HEK293 (cell line): ENCODE results near the gene FIGNL2.

Experiments
- CTCF ChIA-PET: fragments of 350-600 bp; formaldehyde crosslinking; extraction: SDS; loops from one replicate; lab custom pipeline; 2021; ENCODE audit warnings: antibody characterized with exemption; lab: Yijun Ruan, JAX
- POLR2A ChIA-PET: fragments of 300-600 bp; formaldehyde crosslinking; extraction: SDS; loops from one replicate; lab custom pipeline; 2020; ENCODE audit warnings: antibody characterized with exemption, inconsistent platforms; lab: Yijun Ruan, JAX
- H3K27ac ChIP-seq: fragments of 200-500 bp; sonication (Bioruptor generic); 2 replicates; pipeline ENCODE4 v1.5.1; 2014; ENCODE audit warnings: low read depth, low read length, control low read depth, inconsistent platforms; ENCODE audit errors: extremely low read depth
- H3K36me3 ChIP-seq, 2 experiments: fragments of 200-500 bp in 1 of 2; sonication (Bioruptor generic) in 1 of 2; 1 replicate in 1 of 2; 2 replicates in 1 of 2; pipeline ENCODE4 v1.5.1; 2014 to 2017; ENCODE audit warnings: inconsistent platforms in 2 of 2, low read length in 2 of 2; ENCODE audit not compliant: control insufficient read depth in 2 of 2, insufficient read depth in 1 of 2
- H3K4me1 ChIP-seq: fragments of 200-500 bp; sonication (Bioruptor generic); 2 replicates; pipeline ENCODE4 v1.5.1; 2014; ENCODE audit warnings: mild to moderate bottlenecking, low read length, inconsistent platforms; ENCODE audit not compliant: control insufficient read depth, insufficient read depth
- H3K4me3 ChIP-seq: 2 replicates; pipeline ENCODE4 v1.5.1; 2011; ENCODE audit warnings: low read depth, mild to moderate bottlenecking, control low read depth, low read length, moderate library complexity
- H3K9me3 ChIP-seq: fragments of 200-500 bp; sonication (Bioruptor generic); 2 replicates; pipeline ENCODE4 v1.5.1; 2014; ENCODE audit warnings: low read depth, low read length, inconsistent platforms; ENCODE audit not compliant: control insufficient read depth, insufficient read depth
- KLF17 ChIP-seq: fragments of 450-650 bp; formaldehyde crosslinking; IDR thresholded peaks from 2 replicates; pipeline ENCODE4 v1.5.1; 2016; ENCODE audit warnings: missing biosample characterization, missing genetic modification characterization
- MEIS1 ChIP-seq: sonication (generic); formaldehyde crosslinking; IDR thresholded peaks from 2 replicates; pipeline ENCODE4 v1.8.1; 2022; ENCODE audit warnings: missing genetic modification reagents, mild to moderate bottlenecking, borderline replicate concordance
- PRDM6 ChIP-seq: fragments of 450-650 bp; formaldehyde crosslinking; IDR thresholded peaks from 2 replicates; pipeline ENCODE4 v1.5.1; 2017; ENCODE audit warnings: missing biosample characterization, missing genetic modification characterization
- TSHZ1 ChIP-seq: fragments of 450-650 bp; formaldehyde crosslinking; IDR thresholded peaks from 2 replicates; pipeline ENCODE4 v1.5.1; 2016; ENCODE audit warnings: missing biosample characterization, missing genetic modification characterization, borderline replicate concordance
- ZBTB1 ChIP-seq: fragments of 450-650 bp; formaldehyde crosslinking; IDR thresholded peaks from 2 replicates; pipeline ENCODE4 v1.5.1; 2016; ENCODE audit warnings: missing biosample characterization, missing genetic modification characterization
- ZBTB7A ChIP-seq: fragments of 450-650 bp; formaldehyde crosslinking; IDR thresholded peaks from 2 replicates; pipeline ENCODE4 v1.5.1; 2016; ENCODE audit warnings: low read depth, missing biosample characterization, missing genetic modification characterization
- ZFP37 ChIP-seq: fragments of 450-650 bp; formaldehyde crosslinking; IDR thresholded peaks from 2 replicates; pipeline ENCODE4 v1.5.1; 2016; ENCODE audit warnings: missing biosample characterization, missing genetic modification characterization
- ZNF146 ChIP-seq: fragments of 450-650 bp; formaldehyde crosslinking; IDR thresholded peaks from 2 replicates; pipeline ENCODE4 v1.5.1; 2016; ENCODE audit warnings: missing biosample characterization, missing genetic modification characterization
- ZNF169 ChIP-seq: fragments of 450-650 bp; formaldehyde crosslinking; IDR thresholded peaks from 2 replicates; pipeline ENCODE4 v1.5.1; 2016; ENCODE audit warnings: missing biosample characterization, missing genetic modification characterization
- ZNF175 ChIP-seq: fragments of 450-650 bp; formaldehyde crosslinking; IDR thresholded peaks from 2 replicates; pipeline ENCODE4 v1.5.1; 2016; ENCODE audit warnings: missing biosample characterization, missing genetic modification characterization
- ZNF26 ChIP-seq: fragments of 450-650 bp; formaldehyde crosslinking; IDR thresholded peaks from 2 replicates; pipeline ENCODE4 v1.5.1; 2016; ENCODE audit warnings: missing biosample characterization, missing genetic modification characterization
- ZNF529 ChIP-seq: fragments of 450-650 bp; formaldehyde crosslinking; IDR thresholded peaks from 2 replicates; pipeline ENCODE4 v1.5.1; 2017; ENCODE audit warnings: missing genetic modification characterization, missing biosample characterization; ENCODE audit not compliant: insufficient replicate concordance
- ZNF626 ChIP-seq: fragments of 450-650 bp; sonication (Bioruptor Pico); formaldehyde crosslinking; IDR thresholded peaks from 2 replicates; pipeline ENCODE4 v1.5.1; 2018; ENCODE audit warnings: missing biosample characterization, missing genetic modification characterization, inconsistent platforms
- ZNF654 ChIP-seq: fragments of 450-650 bp; formaldehyde crosslinking; IDR thresholded peaks from 2 replicates; pipeline ENCODE4 v1.5.1; 2016; ENCODE audit warnings: low read depth, missing biosample characterization, missing genetic modification characterization
- ZSCAN16 ChIP-seq: fragments of 450-650 bp; formaldehyde crosslinking; IDR thresholded peaks from 2 replicates; pipeline ENCODE4 v1.5.1; 2016; ENCODE audit warnings: missing biosample characterization, missing genetic modification characterization
- ZSCAN23 ChIP-seq: fragments of 450-650 bp; formaldehyde crosslinking; IDR thresholded peaks from 2 replicates; pipeline ENCODE4 v1.5.1; 2016; ENCODE audit warnings: missing biosample characterization, missing genetic modification characterization
- TF ChIP-seq, protein P1 (sequence below): fragments of 450-650 bp; formaldehyde crosslinking; IDR thresholded peaks from 2 replicates; pipeline ENCODE4 v1.5.1; 2016; ENCODE audit warnings: missing biosample characterization, missing genetic modification characterization

Gene FIGNL2

DNA sequence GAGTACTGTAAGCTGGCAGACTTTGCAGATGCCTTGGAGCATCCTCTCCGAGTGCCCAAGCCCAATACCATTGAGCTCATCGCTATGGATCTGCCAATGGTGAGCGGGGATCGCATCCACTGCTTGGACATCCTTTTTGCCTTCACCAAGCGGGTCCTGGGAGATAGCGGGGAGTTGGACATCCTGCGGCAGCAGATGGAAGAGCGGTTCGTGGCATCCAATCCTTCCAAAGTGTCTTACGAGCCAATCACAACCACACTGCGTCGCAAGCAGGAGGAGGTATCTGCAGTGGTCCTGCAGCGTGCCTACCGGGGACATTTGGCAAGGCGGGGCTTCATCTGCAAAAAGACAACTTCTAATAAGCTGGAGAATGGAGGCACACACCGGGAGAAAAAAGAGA lies 41.6 kb downstream of the FIGNL2 start:
- Histone ChIP-seq H3K27ac (no peak overlapping the region), H3K4me1 (no peaks in the 10 kb centered on the region), H3K36me3 (no peaks in the 10 kb centered on the region), H3K4me3 (no peak overlapping the region)
- TF ChIP-seq ZNF26 (tag by site-specific recombination) (no peak), ZNF169 (tag by site-specific recombination) (no peak), ZNF146 (tag by site-specific recombination) (no peak), ZBTB7A (tag by site-specific recombination) (no peak), KLF17 (tag by site-specific recombination) (no peak), ZSCAN23 (tag by site-specific recombination) (no peak), ZNF654 (tag by site-specific recombination) (no peak), TSHZ1 (tag by site-specific recombination) (no peak), ZNF529 (no peak), ZFP37 (tag by site-specific recombination) (no peak), ZNF626 (no peak), ZSCAN16 (no peak), ZNF175 (tag by site-specific recombination) (no peak)
- TF ChIP-seq, all 188 proteins: peak for 0
- ChIA-PET CTCF (no interaction called here), POLR2A (no interaction called here)
- H3K9me3 ChIP-seq = no peaks in the 10 kb centered on the region

GRCh38 chr12:51801027-51801426 lies 47.5 kb downstream of the FIGNL2 start:
- no peaks in the 10 kb centered on the region for H3K36me3 ChIP-seq
- no peak overlapping the region for H3K4me3 ChIP-seq
- ChIA-PET CTCF (interaction anchor here (0.6 to 1.8 kb wide), 2 partner anchors 14 to 77 kb away, joined by 3 to 4 read pairs; a partner anchor contains a TSS), POLR2A (no interaction called here)
- no peak overlapping the region for H3K27ac ChIP-seq
- no peaks in the 10 kb centered on the region for H3K4me1 ChIP-seq
- H3K9me3 ChIP-seq = no peaks in the 10 kb centered on the region
- TF ChIP-seq PRDM6 (tag by site-specific recombination) (no peak), MEIS1 (CRISPR knock-in tag) (no peak), ZBTB1 (no peak)
- TF ChIP-seq, protein P1, sequence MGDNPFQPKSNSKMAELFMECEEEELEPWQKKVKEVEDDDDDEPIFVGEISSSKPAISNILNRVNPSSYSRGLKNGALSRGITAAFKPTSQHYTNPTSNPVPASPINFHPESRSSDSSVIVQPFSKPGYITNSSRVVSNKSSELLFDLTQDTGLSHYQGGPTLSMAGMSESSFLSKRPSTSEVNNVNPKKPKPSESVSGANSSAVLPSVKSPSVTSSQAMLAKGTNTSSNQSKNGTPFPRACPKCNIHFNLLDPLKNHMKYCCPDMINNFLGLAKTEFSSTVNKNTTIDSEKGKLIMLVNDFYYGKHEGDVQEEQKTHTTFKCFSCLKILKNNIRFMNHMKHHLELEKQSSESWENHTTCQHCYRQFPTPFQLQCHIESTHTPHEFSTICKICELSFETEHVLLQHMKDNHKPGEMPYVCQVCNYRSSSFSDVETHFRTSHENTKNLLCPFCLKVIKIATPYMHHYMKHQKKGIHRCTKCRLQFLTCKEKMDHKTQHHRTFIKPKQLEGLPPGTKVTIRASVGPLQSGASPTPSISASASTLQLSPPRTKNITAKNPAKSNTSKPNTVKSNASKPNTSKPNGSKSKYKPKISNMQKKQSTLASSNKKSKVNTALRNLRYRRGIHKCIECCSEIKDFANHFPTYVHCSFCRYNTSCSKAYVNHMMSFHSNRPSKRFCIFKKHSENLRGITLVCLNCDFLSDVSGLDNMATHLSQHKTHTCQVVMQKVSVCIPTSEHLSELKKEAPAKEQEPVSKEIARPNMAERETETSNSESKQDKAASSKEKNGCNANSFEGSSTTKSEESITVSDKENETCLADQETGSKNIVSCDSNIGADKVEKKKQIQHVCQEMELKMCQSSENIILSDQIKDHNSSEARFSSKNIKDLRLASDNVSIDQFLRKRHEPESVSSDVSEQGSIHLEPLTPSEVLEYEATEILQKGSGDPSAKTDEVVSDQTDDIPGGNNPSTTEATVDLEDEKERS (tag by site-specific recombination) = no peak
